ENCODE measurements around the gene C2orf76.

C2orf76 gene

GRCh38 chr2:119304847-119305246, 61.8 kb downstream of the C2orf76 start:
- TF ChIP-seq SUZ12 (IDR thresholded peaks at IDR 0.05; ENCODE audit: extremely low read depth, insufficient read depth, insufficient read length) (no peak), YY1 (IDR thresholded peaks at IDR 0.05; ENCODE audit: insufficient read depth, insufficient read length) (no peak), ZNF274 (IDR thresholded peaks at IDR 0.05; ENCODE audit: low read depth, low read length) (no peak)
- no peak for DNase-seq (ENCODE audit: low read depth, low spot score)

GRCh38 chr2:119301413-119301812, 65.2 kb downstream of the C2orf76 start:
- Histone ChIP-seq H3K27me3 (ENCODE audit: insufficient read depth, insufficient read length) (no peaks in the 10 kb centered on the region), H3K9ac (ENCODE audit: insufficient read length, low read depth) (no peak overlapping the region), H3K4me3 (ENCODE audit: insufficient read length, low read depth) (no peak overlapping the region), H3K4me1 (ENCODE audit: insufficient read depth, insufficient read length) (no peaks in the 10 kb centered on the region), H3K9me3 (ENCODE audit: insufficient read depth, low read length) (no peaks in the 10 kb centered on the region), H3K36me3 (ENCODE audit: insufficient read depth, insufficient read length, low read length) (no peaks in the 10 kb centered on the region)
- TF ChIP-seq SUZ12 (IDR thresholded peaks at IDR 0.05; ENCODE audit: extremely low read depth, insufficient read depth, insufficient read length) (no peak), ZNF274 (IDR thresholded peaks at IDR 0.05; ENCODE audit: low read depth, low read length) (no peak), YY1 (IDR thresholded peaks at IDR 0.05; ENCODE audit: insufficient read depth, insufficient read length) (no peak)
- DNase-seq (ENCODE audit: low read depth, low spot score) = no peak

More at GRCh38 chr2:119304847-119305246, 61.8 kb downstream of the C2orf76 start:
- Histone ChIP-seq H3K4me3 (ENCODE audit: insufficient read length, low read depth) (no peak overlapping the region), H3K4me1 (ENCODE audit: insufficient read depth, insufficient read length) (no peaks in the 10 kb centered on the region), H3K9me3 (ENCODE audit: insufficient read depth, low read length) (no peaks in the 10 kb centered on the region), H3K27me3 (ENCODE audit: insufficient read depth, insufficient read length) (no peaks in the 10 kb centered on the region), H3K9ac (ENCODE audit: insufficient read length, low read depth) (no peak overlapping the region), H3K36me3 (ENCODE audit: insufficient read depth, insufficient read length, low read length) (no peaks in the 10 kb centered on the region)

- H3K4me1 ChIP-seq (ENCODE audit: insufficient read depth, insufficient read length) = peaks cover 3% of the 10 kb centered on the region
- H3K9me3 ChIP-seq (ENCODE audit: insufficient read depth, low read length) = no peaks in the 10 kb centered on the region
- no peak for TF ChIP-seq YY1 (IDR thresholded peaks at IDR 0.05; ENCODE audit: insufficient read depth, insufficient read length)
- no peak for TF ChIP-seq SUZ12 (IDR thresholded peaks at IDR 0.05; ENCODE audit: extremely low read depth, insufficient read depth, insufficient read length)
- no peak overlapping the region for H3K4me3 ChIP-seq (ENCODE audit: insufficient read length, low read depth)
- no peak overlapping the region for H3K9ac ChIP-seq (ENCODE audit: insufficient read length, low read depth)
- peaks cover 10% of the 10 kb centered on the region for H3K27me3 ChIP-seq (ENCODE audit: insufficient read depth, insufficient read length)
- no peaks in the 10 kb centered on the region for H3K36me3 ChIP-seq (ENCODE audit: insufficient read depth, insufficient read length, low read length)
- DNase-seq (ENCODE audit: low read depth, low spot score) = no peak
Measured at GRCh38 chr2:119295688-119296375, 70.8 kb downstream of the C2orf76 start.

GRCh38 chr2:119294671-119295070, 72.0 kb downstream of the C2orf76 start:
- TF ChIP-seq ZNF274 (IDR thresholded peaks at IDR 0.05; ENCODE audit: low read depth, low read length) (no peak), YY1 (IDR thresholded peaks at IDR 0.05; ENCODE audit: insufficient read depth, insufficient read length) (no peak), SUZ12 (IDR thresholded peaks at IDR 0.05; ENCODE audit: extremely low read depth, insufficient read depth, insufficient read length) (no peak)
- Histone ChIP-seq H3K4me3 (ENCODE audit: insufficient read length, low read depth) (no peak overlapping the region), H3K9ac (ENCODE audit: insufficient read length, low read depth) (no peak overlapping the region), H3K36me3 (ENCODE audit: insufficient read depth, insufficient read length, low read length) (no peaks in the 10 kb centered on the region), H3K9me3 (ENCODE audit: insufficient read depth, low read length) (no peaks in the 10 kb centered on the region), H3K27me3 (ENCODE audit: insufficient read depth, insufficient read length) (peaks cover 10% of the 10 kb centered on the region), H3K4me1 (ENCODE audit: insufficient read depth, insufficient read length) (peaks cover 3% of the 10 kb centered on the region)
- no peak for DNase-seq (ENCODE audit: low read depth, low spot score)

- peaks cover 10% of the 10 kb centered on the region for H3K27me3 ChIP-seq (ENCODE audit: insufficient read depth, insufficient read length)
- no peak for DNase-seq (ENCODE audit: low read depth, low spot score)
- no peak overlapping the region for H3K9ac ChIP-seq (ENCODE audit: insufficient read length, low read depth)
- TF ChIP-seq SUZ12 (IDR thresholded peaks at IDR 0.05; ENCODE audit: extremely low read depth, insufficient read depth, insufficient read length) (no peak), YY1 (IDR thresholded peaks at IDR 0.05; ENCODE audit: insufficient read depth, insufficient read length) (no peak), ZNF274 (IDR thresholded peaks at IDR 0.05; ENCODE audit: low read depth, low read length) (no peak)
- no peak overlapping the region for H3K4me3 ChIP-seq (ENCODE audit: insufficient read length, low read depth)
- no peaks in the 10 kb centered on the region for H3K9me3 ChIP-seq (ENCODE audit: insufficient read depth, low read length)
- peaks cover 5% of the 10 kb centered on the region for H3K4me1 ChIP-seq (ENCODE audit: insufficient read depth, insufficient read length)
- H3K36me3 ChIP-seq (ENCODE audit: insufficient read depth, insufficient read length, low read length) = no peaks in the 10 kb centered on the region
Measured at GRCh38 chr2:119293900-119294299, 72.7 kb downstream of the C2orf76 start.

- H3K36me3 ChIP-seq (ENCODE audit: insufficient read depth, insufficient read length, low read length) = no peaks in the 10 kb centered on the region
- no peak overlapping the region for H3K9ac ChIP-seq (ENCODE audit: insufficient read length, low read depth)
- peaks cover 5% of the 10 kb centered on the region for H3K4me1 ChIP-seq (ENCODE audit: insufficient read depth, insufficient read length)
- H3K9me3 ChIP-seq (ENCODE audit: insufficient read depth, low read length) = no peaks in the 10 kb centered on the region
- DNase-seq (ENCODE audit: low read depth, low spot score) = no peak
- peaks cover 10% of the 10 kb centered on the region for H3K27me3 ChIP-seq (ENCODE audit: insufficient read depth, insufficient read length)
- TF ChIP-seq YY1 (IDR thresholded peaks at IDR 0.05; ENCODE audit: insufficient read depth, insufficient read length) = no peak
- TF ChIP-seq ZNF274 (IDR thresholded peaks at IDR 0.05; ENCODE audit: low read depth, low read length) = no peak
- no peak for TF ChIP-seq SUZ12 (IDR thresholded peaks at IDR 0.05; ENCODE audit: extremely low read depth, insufficient read depth, insufficient read length)
- H3K4me3 ChIP-seq (ENCODE audit: insufficient read length, low read depth) = no peak overlapping the region
Measured at GRCh38 chr2:119293254-119293653, 73.4 kb downstream of the C2orf76 start.

GRCh38 chr2:119292226-119292625, 74.4 kb downstream of the C2orf76 start:
- Histone ChIP-seq H3K9ac (ENCODE audit: insufficient read length, low read depth) (no peak overlapping the region), H3K4me1 (ENCODE audit: insufficient read depth, insufficient read length) (peaks cover 5% of the 10 kb centered on the region), H3K9me3 (ENCODE audit: insufficient read depth, low read length) (no peaks in the 10 kb centered on the region), H3K36me3 (ENCODE audit: insufficient read depth, insufficient read length, low read length) (no peaks in the 10 kb centered on the region), H3K4me3 (ENCODE audit: insufficient read length, low read depth) (no peak overlapping the region), H3K27me3 (ENCODE audit: insufficient read depth, insufficient read length) (peaks cover 10% of the 10 kb centered on the region)
- TF ChIP-seq YY1 (IDR thresholded peaks at IDR 0.05; ENCODE audit: insufficient read depth, insufficient read length) (no peak), ZNF274 (IDR thresholded peaks at IDR 0.05; ENCODE audit: low read depth, low read length) (no peak), SUZ12 (IDR thresholded peaks at IDR 0.05; ENCODE audit: extremely low read depth, insufficient read depth, insufficient read length) (no peak)
- peak; percentile 30 for DNase-seq (ENCODE audit: low read depth, low spot score)
